Gastroesophageal sphincter (tissue), 4 donors: ENCODE data around the gene KLHL22. TPM values are rescaled to one million over a fixed set of nuclear protein-coding genes. Genes with fewer than 3 reads are reported as not detected.
"Not testable (repeated sequence)": the region's sequence is repeated elsewhere in the genome, so short reads cannot be mapped to it uniquely, and the experiment has no call there.

Experiments used
- ATAC-seq: fragments of 150-250 bp; one replicate; pipeline ENCODE4 v1.9.1; 2016; ENCODE audit warnings: mild to moderate bottlenecking, moderate library complexity
- H3K27ac ChIP-seq, 4 donors: fragments of 200-600 bp; sonication (generic) in 3 of 4; 1 replicate in 3 of 4; 2 replicates in 1 of 4; pipeline ENCODE4 v1.5.1; 2016 to 2019
- H3K27me3 ChIP-seq: fragments of 200-600 bp; sonication (generic); one replicate; pipeline ENCODE4 v1.5.1; 2019
- H3K36me3 ChIP-seq, 2 donors: fragments of 200-600 bp; sonication (generic); one replicate each; pipeline ENCODE4 v1.5.1; 2019; ENCODE audit warnings: control low read depth in 1 of 2
- H3K4me1 ChIP-seq, 3 donors: fragments of 200-600 bp; sonication (generic); 1 replicate in 2 of 3; 2 replicates in 1 of 3; pipeline ENCODE4 v1.5.1; 2016 to 2019; ENCODE audit warnings: control low read depth in 2 of 3
- H3K4me3 ChIP-seq, 2 donors: fragments of 200-600 bp; sonication (generic); one replicate each; pipeline ENCODE4 v1.5.1; 2019; ENCODE audit warnings: mild to moderate bottlenecking in 1 of 2, moderate library complexity in 1 of 2
- H3K9me3 ChIP-seq, 3 donors: fragments of 200-600 bp; sonication (generic); one replicate each; pipeline ENCODE4 v1.5.1; 2017 to 2019; ENCODE audit warnings: control low read depth in 2 of 3
- CTCF ChIP-seq, 4 experiments: fragments of 200-600 bp in 2 of 4; fragments of 450-650 bp in 2 of 4; sonication (generic) in 1 of 4; IDR thresholded peaks; one replicate each; pipeline ENCODE4 v1.5.1; 2017 to 2019; ENCODE audit warnings: antibody characterized with exemption in 4 of 4, mild to moderate bottlenecking in 2 of 4, moderate library complexity in 2 of 4
- EP300 ChIP-seq: sonication (generic); formaldehyde crosslinking; IDR thresholded peaks from one replicate; pipeline ENCODE4 v1.6.1; 2017; ENCODE audit warnings: antibody characterized with exemption, mild to moderate bottlenecking
- POLR2A ChIP-seq, 2 donors: fragments of 450-650 bp; IDR thresholded peaks; one replicate each; pipeline ENCODE4 v1.6.1; 2017; ENCODE audit warnings: antibody characterized with exemption in 2 of 2, mild to moderate bottlenecking in 2 of 2, moderate library complexity in 1 of 2
- POLR2AphosphoS5 ChIP-seq: sonication (generic); formaldehyde crosslinking; IDR thresholded peaks from one replicate; pipeline ENCODE4 v1.6.1; 2017; ENCODE audit warnings: antibody characterized with exemption
- WGBS, 2 donors: methylation state at CpG; one replicate each; pipeline ENCODE4 v1.1.5; 2018; ENCODE audit warnings: low coverage in 1 of 2; 5-methylcytosine and 5-hydroxymethylcytosine counted together
- total RNA-seq, 4 donors: library from RNA; depleted of rRNA; stranded (reverse); fragments of >200 nt; gene quantifications; one replicate each; pipeline ENCODE4 v1.1.0, GENCODE V29; 2016

The KLHL22 gene
- total RNA-seq, 4 donors from 2014 or later = 25.0 to 44.5 (median 33.9) TPM

GRCh38 chr22:20511578-20512229 lies 16.1 kb upstream of the KLHL22 start:
- WGBS, 2 donors = 63 to 100% methylated on average over 1 of the region's 4 CpGs
- H3K36me3 ChIP-seq = peaks cover 0 to 16% of the 10 kb centered on the region in 2 donors
- peak overlapping the region in 3 of 4 donors; percentile 96 to 98 (median 97) for H3K27ac ChIP-seq
- ATAC-seq = no peak
- TF ChIP-seq EP300 = no peak
- no peak for TF ChIP-seq POLR2AphosphoS5
- no peak for TF ChIP-seq POLR2A (IDR thresholded peaks at IDR 0.05)
- no peak for TF ChIP-seq CTCF (IDR thresholded peaks at IDR 0.05)
- H3K4me1 ChIP-seq = peaks cover 5 to 88% (median 43%) of the 10 kb centered on the region in 3 donors
- H3K4me3 ChIP-seq = no peak overlapping the region
- no peaks in the 10 kb centered on the region for H3K9me3 ChIP-seq
- no peaks in the 10 kb centered on the region for H3K27me3 ChIP-seq

GRCh38 chr22:20510811-20511577 lies 15.4 kb upstream of the KLHL22 start:
- ATAC-seq = no peak
- peak overlapping the region in 3 of 4 donors; percentile 96 to 98 (median 97) for H3K27ac ChIP-seq
- H3K27me3 ChIP-seq = no peaks in the 10 kb centered on the region
- WGBS, 2 donors = 42 to 54% methylated on average over 8 of the region's 10 CpGs
- peaks cover 5 to 86% (median 43%) of the 10 kb centered on the region in 3 donors for H3K4me1 ChIP-seq
- H3K9me3 ChIP-seq = no peaks in the 10 kb centered on the region
- no peak overlapping the region for H3K4me3 ChIP-seq
- H3K36me3 ChIP-seq = peaks cover 0 to 16% of the 10 kb centered on the region in 2 donors
- TF ChIP-seq POLR2A (IDR thresholded peaks at IDR 0.05) (no peak), CTCF (IDR thresholded peaks at IDR 0.05) (no peak), EP300 (no peak), POLR2AphosphoS5 (no peak)

GRCh38 chr22:20509344-20510047 lies 13.9 kb upstream of the KLHL22 start:
- Histone ChIP-seq H3K36me3 (peaks cover 0 to 11% of the 10 kb centered on the region in 2 donors), H3K9me3 (no peaks in the 10 kb centered on the region), H3K27ac (peak overlapping the region; percentile 76 to 98 (median 96)), H3K27me3 (no peaks in the 10 kb centered on the region), H3K4me1 (peaks cover 5 to 72% (median 35%) of the 10 kb centered on the region in 3 donors), H3K4me3 (peak overlapping the region; percentile 49 to 89)
- TF ChIP-seq POLR2AphosphoS5 (peak; percentile 90), EP300 (no peak), CTCF (IDR thresholded peaks at IDR 0.05) (no peak), POLR2A (IDR thresholded peaks at IDR 0.05) (peak in 1 of 2 donors; percentile 31)
- peak; percentile 81 for ATAC-seq
- 20 to 42% methylated on average over 4 to 7 of the region's 7 CpGs for WGBS, 2 donors

GRCh38 chr22:20508815-20509271 lies 13.2 kb upstream of the KLHL22 start:
- Histone ChIP-seq H3K4me1 (peaks cover 5 to 65% (median 31%) of the 10 kb centered on the region in 3 donors), H3K36me3 (peaks cover 0 to 4% of the 10 kb centered on the region in 2 donors), H3K4me3 (peak overlapping the region; percentile 49 to 89), H3K27me3 (no peaks in the 10 kb centered on the region), H3K27ac (peak overlapping the region; percentile 76 to 98 (median 96)), H3K9me3 (no peaks in the 10 kb centered on the region)
- WGBS, 2 donors = 13 to 22% methylated on average over 2 to 8 of the region's 10 CpGs
- ATAC-seq = no peak
- no peak for TF ChIP-seq CTCF (IDR thresholded peaks at IDR 0.05)
- TF ChIP-seq POLR2A (IDR thresholded peaks at IDR 0.05) = no peak
- TF ChIP-seq POLR2AphosphoS5 = no peak
- TF ChIP-seq EP300 = no peak

GRCh38 chr22:20508067-20508755 lies 12.6 kb upstream of the KLHL22 start:
- not testable (repeated sequence) for ATAC-seq, H3K27me3 ChIP-seq, H3K36me3 ChIP-seq, H3K9me3 ChIP-seq
- WGBS, 2 donors = 3 to 13% methylated on average over 3 to 19 of the region's 21 CpGs
- H3K27ac ChIP-seq = peak overlapping the region; percentile 76 to 98 (median 96)
- peak overlapping the region; percentile 49 to 89 for H3K4me3 ChIP-seq
- peaks cover 5 to 59% (median 30%) of the 10 kb centered on the region in 3 donors for H3K4me1 ChIP-seq
